GM23248 (cell line): ENCODE measurements around the gene ATP7A.

Source experiments
- EZH2 ChIP-seq: fragments of 200-600 bp; sonication (generic); IDR thresholded peaks from 2 replicates; pipeline ENCODE4 v1.6.1; 2018; ENCODE audit warnings: antibody characterized with exemption, mild to moderate bottlenecking; ENCODE audit not compliant: insufficient read depth, poor library complexity, severe bottlenecking
- EZH2phosphoT487 ChIP-seq: fragments of 200-600 bp; sonication (generic); IDR thresholded peaks from 2 replicates; pipeline ENCODE4 v1.6.1; 2018; ENCODE audit warnings: antibody characterized with exemption, moderate library complexity, mild to moderate bottlenecking, low read depth; ENCODE audit not compliant: insufficient read depth

- TF ChIP-seq EZH2phosphoT487 (no peak), EZH2 (no peak)
Observed at GRCh38 chrX:78035061-78035460, 124.6 kb downstream of the ATP7A start.
